Suprapubic skin (tissue), 3 donors: Measurements from ENCODE around the gene NAT8L.

Experiments
- CTCF ChIP-seq, 2 donors: fragments of 200-600 bp in 1 of 2; fragments of 450-650 bp in 1 of 2; sonication (generic) in 1 of 2; IDR thresholded peaks; one replicate each; pipeline ENCODE4 v1.5.1; 2016 to 2019; ENCODE audit warnings: antibody characterized with exemption in 2 of 2, mild to moderate bottlenecking in 1 of 2, moderate library complexity in 1 of 2
- POLR2A ChIP-seq, 2 donors: fragments of 450-650 bp; IDR thresholded peaks; one replicate each; pipeline ENCODE4 v1.6.1; 2017; ENCODE audit warnings: antibody characterized with exemption in 2 of 2, mild to moderate bottlenecking in 2 of 2, moderate library complexity in 2 of 2

GRCh38 chr4:2047031-2047660 is 12.0 kb upstream of the NAT8L start:
- TF ChIP-seq POLR2A (IDR thresholded peaks at IDR 0.05) (no peak), CTCF (IDR thresholded peaks at IDR 0.05) (no peak)
